ENCODE measurements around the gene RALB. TPM values are rescaled to one million over a fixed set of nuclear protein-coding genes. Genes with fewer than 3 reads are reported as not detected.

RALB gene
- total and polyA plus RNA-seq, 2 experiments from 2014 or later = 15.2 to 17.4 TPM

GRCh38 chr2:120302301-120302700 is 49.6 kb downstream of the RALB start:
- Histone ChIP-seq H3K27ac (ENCODE audit: low read depth) (no peak overlapping the region), H3K27me3 (ENCODE audit: insufficient read depth) (no peaks in the 10 kb centered on the region), H2AFZ (no peak overlapping the region), H3K4me1 (ENCODE audit: insufficient read depth) (no peaks in the 10 kb centered on the region), H3K36me3 (ENCODE audit: insufficient read depth) (no peaks in the 10 kb centered on the region), H4K20me1 (replicated peaks; ENCODE audit: insufficient read depth) (no peaks in the 10 kb centered on the region; the same call in 1 of the 2 replicates), H3K4me2 (no peak overlapping the region), H3F3A (replicated peaks; ENCODE audit: low read depth) (no peaks in the 10 kb centered on the region), H3K9me2 (ENCODE audit: insufficient read depth) (no peaks in the 10 kb centered on the region), H3K4me3 (no peak overlapping the region), H3K79me2 (replicated peaks; ENCODE audit: insufficient read depth) (no peaks in the 10 kb centered on the region)
- Mint-ChIP-seq H3K27ac (no peak overlapping the region), H3K27me3 (ENCODE audit: insufficient read depth, low read depth, poor library complexity) (peaks cover 9% of the 10 kb centered on the region), H3K9me3 (no peaks in the 10 kb centered on the region; the same call in 2 of the 3 replicates), H3K4me3 (no peak overlapping the region), H3K36me3 (ENCODE audit: low read depth) (no peaks in the 10 kb centered on the region), H3K4me1 (peaks cover 4% of the 10 kb centered on the region; the same call in 2 of the 3 replicates)
- TF ChIP-seq JUNB (IDR thresholded peaks at IDR 0.05; ENCODE audit: unreplicated experiment) (no peak), STAT1 (IDR thresholded peaks at IDR 0.05; ENCODE audit: unreplicated experiment) (no peak), ZNF114 (CRISPR knock-in tag; IDR thresholded peaks at IDR 0.05) (no peak), EZH2 (IDR thresholded peaks at IDR 0.05; ENCODE audit: low read depth, unreplicated experiment) (no peak), REST (IDR thresholded peaks at IDR 0.05; ENCODE audit: unreplicated experiment) (no peak), ZNF462 (CRISPR knock-in tag; IDR thresholded peaks at IDR 0.05) (no peak), EZH2phosphoT487 (IDR thresholded peaks at IDR 0.05; ENCODE audit: unreplicated experiment) (no peak), CREB1 (CRISPR knock-in tag; IDR thresholded peaks at IDR 0.05; ENCODE audit: low read depth) (no peak), POLR2AphosphoS5 (IDR thresholded peaks at IDR 0.05; ENCODE audit: low read depth) (no peak), NANOG (IDR thresholded peaks at IDR 0.05; ENCODE audit: borderline replicate concordance) (no peak), ZNF331 (CRISPR knock-in tag; IDR thresholded peaks at IDR 0.05; ENCODE audit: low read depth) (no peak)
- TF ChIP-seq, protein P1, sequence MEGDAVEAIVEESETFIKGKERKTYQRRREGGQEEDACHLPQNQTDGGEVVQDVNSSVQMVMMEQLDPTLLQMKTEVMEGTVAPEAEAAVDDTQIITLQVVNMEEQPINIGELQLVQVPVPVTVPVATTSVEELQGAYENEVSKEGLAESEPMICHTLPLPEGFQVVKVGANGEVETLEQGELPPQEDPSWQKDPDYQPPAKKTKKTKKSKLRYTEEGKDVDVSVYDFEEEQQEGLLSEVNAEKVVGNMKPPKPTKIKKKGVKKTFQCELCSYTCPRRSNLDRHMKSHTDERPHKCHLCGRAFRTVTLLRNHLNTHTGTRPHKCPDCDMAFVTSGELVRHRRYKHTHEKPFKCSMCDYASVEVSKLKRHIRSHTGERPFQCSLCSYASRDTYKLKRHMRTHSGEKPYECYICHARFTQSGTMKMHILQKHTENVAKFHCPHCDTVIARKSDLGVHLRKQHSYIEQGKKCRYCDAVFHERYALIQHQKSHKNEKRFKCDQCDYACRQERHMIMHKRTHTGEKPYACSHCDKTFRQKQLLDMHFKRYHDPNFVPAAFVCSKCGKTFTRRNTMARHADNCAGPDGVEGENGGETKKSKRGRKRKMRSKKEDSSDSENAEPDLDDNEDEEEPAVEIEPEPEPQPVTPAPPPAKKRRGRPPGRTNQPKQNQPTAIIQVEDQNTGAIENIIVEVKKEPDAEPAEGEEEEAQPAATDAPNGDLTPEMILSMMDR (conservative IDR thresholded peaks at IDR 0.05; ENCODE audit: low read depth in 2 of 2) = no peak
- no peak for ATAC-seq
- DNase-seq (ENCODE audit: low spot score) = no peak

Data from GM23338 (cell line).